ENCODE data around the gene KHDRBS2. TPM values are rescaled to one million over a fixed set of nuclear protein-coding genes. Genes with fewer than 3 reads are reported as not detected.

The KHDRBS2 gene
- total and polyA plus RNA-seq, 2 donors (not counting 3 experiments of a cell fraction or from before 2014, with no cell fraction given) = not detected

DNA sequence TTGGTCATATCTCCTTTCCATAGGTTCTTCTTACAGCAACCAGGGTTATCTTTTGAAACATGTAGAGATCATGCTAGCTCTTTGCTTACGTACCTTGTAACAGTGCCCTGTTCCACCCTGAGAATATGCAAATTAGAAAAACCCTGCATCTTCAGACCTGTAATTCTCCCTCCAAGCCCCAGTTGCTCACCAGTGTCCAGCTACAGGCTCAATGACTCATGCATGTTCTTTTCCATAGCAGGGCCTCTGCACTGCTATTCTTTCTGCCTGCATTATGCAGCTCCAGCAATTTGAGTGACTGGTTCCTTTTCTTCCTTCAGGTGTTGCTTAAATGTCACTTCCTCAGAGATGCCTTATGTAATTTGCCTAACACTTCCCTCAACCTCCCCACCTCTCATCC lies 636.2 kb downstream of the KHDRBS2 start:
- no peak for FAIRE-seq
- DNase-seq (ENCODE audit: low read depth, low spot score) = no peak
- H3K9me3 ChIP-seq (replicated peaks; ENCODE audit: control insufficient read depth, insufficient read depth, low read length) = peaks cover 2% of the 10 kb centered on the region
- intact Hi-C loops (cut with micrococcal nuclease) (no loop called here), dilution Hi-C loops (cut with MboI; ENCODE audit: extremely low pct_ligation_motif_present, low sequenced_read_pairs) (no loop called here)
- H3K27me3 ChIP-seq (ENCODE audit: control insufficient read depth in 2 of 2, insufficient read depth in 2 of 2, low read length in 2 of 2) = no peaks in the 10 kb centered on the region
- ChIA-PET CTCF (no interaction called here), POLR2A (no interaction called here)
- H3K4me3 ChIP-seq (replicated peaks in 1 of 3; ENCODE audit: insufficient read depth in 1 of 3, low read depth in 1 of 3, low read length in 3 of 3) = no peak overlapping the region
- no peaks in the 10 kb centered on the region for H3K79me2 ChIP-seq (ENCODE audit: control insufficient read depth, insufficient read depth, low read length)
- H3K4me2 ChIP-seq (ENCODE audit: insufficient read depth, low read length) = no peak overlapping the region
- H4K20me1 ChIP-seq (replicated peaks; ENCODE audit: control insufficient read depth, extremely low read depth, insufficient read depth, low read length) = no peaks in the 10 kb centered on the region
- H2AFZ ChIP-seq (ENCODE audit: low read depth, low read length) = no peak overlapping the region
- TF ChIP-seq GATA2 (IDR thresholded peaks at IDR 0.05; ENCODE audit: insufficient read depth, insufficient read length, low read depth, low read length) = no peak
- TF ChIP-seq, protein P1, sequence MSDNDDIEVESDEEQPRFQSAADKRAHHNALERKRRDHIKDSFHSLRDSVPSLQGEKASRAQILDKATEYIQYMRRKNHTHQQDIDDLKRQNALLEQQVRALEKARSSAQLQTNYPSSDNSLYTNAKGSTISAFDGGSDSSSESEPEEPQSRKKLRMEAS (IDR thresholded peaks at IDR 0.05; ENCODE audit: insufficient read depth, insufficient read length) = no peak
- BruUV-seq (replicated peaks) = no TSS peak
- H3K4me1 ChIP-seq (ENCODE audit: control insufficient read depth, extremely low read depth, insufficient read depth, low read length) = no peaks in the 10 kb centered on the region
- no peak overlapping the region for H3K9ac ChIP-seq (replicated peaks; ENCODE audit: extremely low read depth, insufficient read depth, low read length)
- H3K27ac ChIP-seq (ENCODE audit: insufficient read depth, low read depth, low read length) = no peak overlapping the region
- no peaks in the 10 kb centered on the region for H3K36me3 ChIP-seq (ENCODE audit: control insufficient read depth in 2 of 2, extremely low read depth in 1 of 2, insufficient read depth in 2 of 2, low read length in 2 of 2)
- H3K9me1 ChIP-seq (replicated peaks; ENCODE audit: control insufficient read depth, extremely low read depth, insufficient read depth, low read length) = no peaks in the 10 kb centered on the region

DNA sequence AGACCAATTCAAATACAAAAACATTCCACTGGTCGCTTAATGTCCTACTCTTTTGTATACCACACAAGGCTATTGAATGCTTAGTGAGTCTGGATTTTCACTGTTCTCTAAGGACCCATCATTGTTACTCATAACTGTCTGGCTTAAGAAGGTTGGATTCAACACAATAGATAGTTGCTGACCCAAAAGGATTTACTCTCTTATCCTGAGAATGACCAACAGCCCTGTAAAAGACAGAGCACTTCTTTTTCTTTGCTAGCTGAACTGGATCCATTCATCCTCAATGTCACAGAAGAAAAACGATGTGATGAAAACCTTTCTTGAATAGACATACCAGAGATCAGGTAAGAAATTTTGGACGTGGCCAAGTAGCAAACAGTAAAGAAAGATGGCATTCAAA lies 645.6 kb downstream of the KHDRBS2 start:
- dilution Hi-C loops (cut with MboI; ENCODE audit: extremely low pct_ligation_motif_present, low sequenced_read_pairs) = no loop called here
- H3K9me1 ChIP-seq (replicated peaks; ENCODE audit: control insufficient read depth, extremely low read depth, insufficient read depth, low read length) = no peaks in the 10 kb centered on the region
- intact Hi-C loops (cut with micrococcal nuclease) = no loop called here

More for the DNA sequence above, 645.6 kb downstream of the KHDRBS2 start:
- no peak overlapping the region for H3K4me2 ChIP-seq (ENCODE audit: insufficient read depth, low read length)
- no TSS peak for BruUV-seq (replicated peaks)
- no peaks in the 10 kb centered on the region for H3K36me3 ChIP-seq (ENCODE audit: control insufficient read depth in 2 of 2, extremely low read depth in 1 of 2, insufficient read depth in 2 of 2, low read length in 2 of 2)
- no peak overlapping the region for H3K27ac ChIP-seq (ENCODE audit: insufficient read depth, low read depth, low read length)
- H3K9ac ChIP-seq (replicated peaks; ENCODE audit: extremely low read depth, insufficient read depth, low read length) = no peak overlapping the region
- H3K79me2 ChIP-seq (ENCODE audit: control insufficient read depth, insufficient read depth, low read length) = no peaks in the 10 kb centered on the region
- CTCF ChIA-PET = no interaction called here
- TF ChIP-seq FOS (IDR thresholded peaks at IDR 0.05; ENCODE audit: borderline replicate concordance, insufficient read depth, low read length) = no peak
- TF ChIP-seq GATA2 (IDR thresholded peaks at IDR 0.05; ENCODE audit: insufficient read depth, insufficient read length, low read depth, low read length) = no peak
- TF ChIP-seq, protein P1 (IDR thresholded peaks at IDR 0.05; ENCODE audit: insufficient read depth, insufficient read length) = no peak
- no peak for TF ChIP-seq EZH2 (IDR thresholded peaks at IDR 0.05; ENCODE audit: borderline replicate concordance, low read depth, low read length, severe bottlenecking)
- no peak for TF ChIP-seq POLR2A (IDR thresholded peaks at IDR 0.05; ENCODE audit: low read depth, low read length)
- TF ChIP-seq, protein P2, sequence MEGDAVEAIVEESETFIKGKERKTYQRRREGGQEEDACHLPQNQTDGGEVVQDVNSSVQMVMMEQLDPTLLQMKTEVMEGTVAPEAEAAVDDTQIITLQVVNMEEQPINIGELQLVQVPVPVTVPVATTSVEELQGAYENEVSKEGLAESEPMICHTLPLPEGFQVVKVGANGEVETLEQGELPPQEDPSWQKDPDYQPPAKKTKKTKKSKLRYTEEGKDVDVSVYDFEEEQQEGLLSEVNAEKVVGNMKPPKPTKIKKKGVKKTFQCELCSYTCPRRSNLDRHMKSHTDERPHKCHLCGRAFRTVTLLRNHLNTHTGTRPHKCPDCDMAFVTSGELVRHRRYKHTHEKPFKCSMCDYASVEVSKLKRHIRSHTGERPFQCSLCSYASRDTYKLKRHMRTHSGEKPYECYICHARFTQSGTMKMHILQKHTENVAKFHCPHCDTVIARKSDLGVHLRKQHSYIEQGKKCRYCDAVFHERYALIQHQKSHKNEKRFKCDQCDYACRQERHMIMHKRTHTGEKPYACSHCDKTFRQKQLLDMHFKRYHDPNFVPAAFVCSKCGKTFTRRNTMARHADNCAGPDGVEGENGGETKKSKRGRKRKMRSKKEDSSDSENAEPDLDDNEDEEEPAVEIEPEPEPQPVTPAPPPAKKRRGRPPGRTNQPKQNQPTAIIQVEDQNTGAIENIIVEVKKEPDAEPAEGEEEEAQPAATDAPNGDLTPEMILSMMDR (IDR thresholded peaks at IDR 0.05; ENCODE audit: extremely low read depth in 1 of 2, insufficient read depth in 1 of 2, low read depth in 1 of 2, low read length in 2 of 2) = no peak
- TF ChIP-seq MYC (IDR thresholded peaks at IDR 0.05; ENCODE audit: low read depth, low read length) = no peak
- no peak for TF ChIP-seq JUN (IDR thresholded peaks at IDR 0.05; ENCODE audit: borderline replicate concordance, insufficient read depth, insufficient read length, low read depth)
- TF ChIP-seq POLR2AphosphoS5 (IDR thresholded peaks at IDR 0.05; ENCODE audit: insufficient read depth, low read depth, low read length) = no peak
- no peaks in the 10 kb centered on the region for H4K20me1 ChIP-seq (replicated peaks; ENCODE audit: control insufficient read depth, extremely low read depth, insufficient read depth, low read length)
- DNase-seq (ENCODE audit: low read depth, low spot score) = no peak
- no peak overlapping the region for H2AFZ ChIP-seq (ENCODE audit: low read depth, low read length)
- H3K9me3 ChIP-seq (replicated peaks; ENCODE audit: control insufficient read depth, insufficient read depth, low read length) = peaks cover 2% of the 10 kb centered on the region
- POLR2A ChIA-PET = no interaction called here
- FAIRE-seq = no peak
- no peaks in the 10 kb centered on the region for H3K4me1 ChIP-seq (ENCODE audit: control insufficient read depth, extremely low read depth, insufficient read depth, low read length)
- no peak overlapping the region for H3K4me3 ChIP-seq (replicated peaks in 1 of 3; ENCODE audit: insufficient read depth in 1 of 3, low read depth in 1 of 3, low read length in 3 of 3)
- H3K27me3 ChIP-seq (ENCODE audit: control insufficient read depth in 2 of 2, insufficient read depth in 2 of 2, low read length in 2 of 2) = no peaks in the 10 kb centered on the region

Data from endothelial cell of umbilical vein (primary cell).